HL-60 (cell line): Measurements from ENCODE around the gene SEMG1.

Experiments
- DNase-seq, 2 experiments: peaks; one replicate each; pipeline ENCODE4 v3.0.0-alpha.2; 2010 to 2020; ENCODE audit warnings: low read depth in 1 of 2, low spot score in 1 of 2
- H3K27ac ChIP-seq: fragments of 250-450 bp; sonication (Bioruptor Pico); replicated peaks from 2 replicates; pipeline ENCODE4 v1.5.1; 2020; ENCODE audit warnings: mild to moderate bottlenecking, moderate library complexity
- H3K27me3 ChIP-seq: fragments of 250-450 bp; sonication (Bioruptor Pico); 2 replicates; pipeline ENCODE4 v1.5.1; 2021; ENCODE audit warnings: mild to moderate bottlenecking, moderate library complexity; ENCODE audit not compliant: insufficient read depth, poor library complexity, severe bottlenecking
- H3K4me3 ChIP-seq: replicated peaks from 2 replicates; pipeline ENCODE4 v1.5.1; 2011; ENCODE audit warnings: mild to moderate bottlenecking, control low read depth, low read length; ENCODE audit not compliant: insufficient read depth
- CTCF ChIP-seq: IDR thresholded peaks from one replicate; pipeline ENCODE4 v1.5.1; 2011; ENCODE audit warnings: low read length, control low read depth, inconsistent platforms; ENCODE audit not compliant: insufficient read depth
- GABPA ChIP-seq: IDR thresholded peaks from 2 replicates; pipeline ENCODE4 v1.6.1; 2012; ENCODE audit warnings: low read depth
- POLR2AphosphoS5 ChIP-seq: IDR thresholded peaks from 2 replicates; pipeline ENCODE4 v1.6.1; 2012; ENCODE audit warnings: low read depth
- REST ChIP-seq: IDR thresholded peaks from 2 replicates; pipeline ENCODE4 v1.6.1; 2012; ENCODE audit warnings: low read depth; ENCODE audit not compliant: insufficient replicate concordance
- SPI1 ChIP-seq: IDR thresholded peaks from 2 replicates; pipeline ENCODE4 v1.6.1; 2012; ENCODE audit warnings: low read depth, mild to moderate bottlenecking, borderline replicate concordance

Gene SEMG1

GRCh38 chr20:45229264-45230056, 22.6 kb downstream of the SEMG1 start:
- no peak overlapping the region for H3K4me3 ChIP-seq
- H3K27me3 ChIP-seq = no peaks in the 10 kb centered on the region
- TF ChIP-seq REST (no peak), CTCF (peak; percentile 48), POLR2AphosphoS5 (no peak), GABPA (peak; percentile 88)
- no peak overlapping the region for H3K27ac ChIP-seq
- peak; percentile 33 to 72 for DNase-seq

GRCh38 chr20:45230631-45231030, 23.8 kb downstream of the SEMG1 start:
- Histone ChIP-seq H3K27me3 (no peaks in the 10 kb centered on the region), H3K4me3 (no peak overlapping the region), H3K27ac (no peak overlapping the region)
- TF ChIP-seq REST = no peak
- TF ChIP-seq POLR2AphosphoS5 = no peak
- no peak for TF ChIP-seq GABPA
- no peak for TF ChIP-seq CTCF
- TF ChIP-seq SPI1 = no peak
- no peak for DNase-seq

GRCh38 chr20:45235995-45236394, 29.2 kb downstream of the SEMG1 start:
- Histone ChIP-seq H3K27me3 (peaks cover 2% of the 10 kb centered on the region), H3K4me3 (no peak overlapping the region), H3K27ac (no peak overlapping the region)
- TF ChIP-seq POLR2AphosphoS5 = no peak
- no peak for TF ChIP-seq SPI1
- no peak for TF ChIP-seq REST
- TF ChIP-seq GABPA = no peak
- no peak for TF ChIP-seq CTCF
- DNase-seq = no peak
